Endothelial cell of umbilical vein (primary cell): Measurements from ENCODE around the gene AKT3. TPM values are rescaled to one million over a fixed set of nuclear protein-coding genes. Genes with fewer than 3 reads are reported as not detected.

Experiments used
- BruUV-seq: library from RNA; stranded (reverse); fragments of 400-500 nt; replicated peaks from 2 replicates; lab custom pipeline; 2021; lab: Mats Ljungman, UMichigan
- CTCF ChIA-PET: fragments of 300-600, 350-600 bp; sonication (Branson Sonifier 250); formaldehyde crosslinking; loops from one replicate; lab custom pipeline; 2021; ENCODE audit warnings: antibody characterized with exemption, inconsistent platforms; lab: Charles Lee
- POLR2A ChIA-PET: fragments of 300-600, 350-600 bp; sonication (Branson Sonifier 250); formaldehyde crosslinking; loops from one replicate; lab custom pipeline; 2021; ENCODE audit warnings: antibody characterized with exemption, inconsistent platforms; lab: Charles Lee
- DNase-seq: peaks from one replicate; pipeline ENCODE4 v3.0.0-alpha.2; 2011; ENCODE audit warnings: low read depth, low spot score
- FAIRE-seq: peaks from 2 replicates; lab custom pipeline; 2011; peaks lifted over from hg19 to GRCh38; lab: Jason Lieb, UNC
- H2AFZ ChIP-seq: 2 replicates; pipeline ENCODE4 v1.6.0; 2012; ENCODE audit warnings: low read depth, low read length, control low read depth, inconsistent platforms
- H3K27ac ChIP-seq: 2 replicates; pipeline ENCODE4 v1.5.1; 2011; ENCODE audit warnings: low read depth, mild to moderate bottlenecking, control low read depth, low read length, moderate library complexity; ENCODE audit not compliant: insufficient read depth
- H3K27me3 ChIP-seq, 2 experiments: 2 replicates each; pipeline versions ENCODE4 v1.6.0 to v1.6.1; 2011; ENCODE audit warnings: low read length in 2 of 2, mixed read lengths in 1 of 2; ENCODE audit not compliant: control insufficient read depth in 2 of 2, insufficient read depth in 2 of 2
- H3K36me3 ChIP-seq, 2 experiments: 2 replicates in 1 of 2; 3 replicates in 1 of 2; pipeline ENCODE4 v1.5.1; 2011; ENCODE audit warnings: low read length in 2 of 2, mild to moderate bottlenecking in 1 of 2, moderate library complexity in 1 of 2; ENCODE audit not compliant: control insufficient read depth in 2 of 2, insufficient read depth in 2 of 2; ENCODE audit errors: extremely low read depth in 1 of 2
- H3K4me1 ChIP-seq: 3 replicates; pipeline ENCODE4 v1.5.1; 2011; ENCODE audit warnings: mild to moderate bottlenecking, low read length; ENCODE audit not compliant: control insufficient read depth, insufficient read depth; ENCODE audit errors: extremely low read depth
- H3K4me2 ChIP-seq: 2 replicates; pipeline ENCODE4 v1.6.1; 2011; ENCODE audit warnings: low read length, control low read depth, mixed read lengths; ENCODE audit not compliant: insufficient read depth
- H3K4me3 ChIP-seq, 3 experiments: fragments of 200-600 bp in 1 of 3; sonication (generic), shearing (Covaris generic) in 1 of 3; replicated peaks in 1 of 3; 2 replicates each; pipeline ENCODE4 v1.5.1; 2011 to 2016; ENCODE audit warnings: control low read depth in 3 of 3, low read length in 3 of 3, mild to moderate bottlenecking in 2 of 3, inconsistent platforms in 1 of 3, low read depth in 1 of 3, moderate library complexity in 1 of 3; ENCODE audit not compliant: insufficient read depth in 1 of 3
- H3K79me2 ChIP-seq: 2 replicates; pipeline ENCODE4 v1.6.0; 2012; ENCODE audit warnings: low read length, inconsistent platforms; ENCODE audit not compliant: control insufficient read depth, insufficient read depth
- H3K9ac ChIP-seq: replicated peaks from 2 replicates; pipeline ENCODE3; 2011; ENCODE audit warnings: low read length, control low read depth; ENCODE audit not compliant: insufficient read depth; ENCODE audit errors: extremely low read depth
- H3K9me1 ChIP-seq: replicated peaks from 3 replicates; pipeline ENCODE4 v1.6.0; 2011; ENCODE audit warnings: mild to moderate bottlenecking, low read length; ENCODE audit not compliant: control insufficient read depth, insufficient read depth; ENCODE audit errors: extremely low read depth
- H3K9me3 ChIP-seq: replicated peaks from 2 replicates; pipeline ENCODE4 v1.5.1; 2012; ENCODE audit warnings: low read length, inconsistent platforms; ENCODE audit not compliant: control insufficient read depth, insufficient read depth
- H4K20me1 ChIP-seq: replicated peaks from 2 replicates; pipeline ENCODE3; 2011; ENCODE audit warnings: mild to moderate bottlenecking, low read length; ENCODE audit not compliant: control insufficient read depth, insufficient read depth; ENCODE audit errors: extremely low read depth
- EZH2 ChIP-seq: IDR thresholded peaks from 2 replicates; pipeline ENCODE4 v1.6.1; 2012; ENCODE audit warnings: borderline replicate concordance, low read depth, mild to moderate bottlenecking, moderate library complexity, low read length, inconsistent platforms; ENCODE audit not compliant: severe bottlenecking
- FOS ChIP-seq: IDR thresholded peaks from 2 replicates; pipeline ENCODE4 v1.6.1; 2011; ENCODE audit warnings: mild to moderate bottlenecking, low read length, moderate library complexity, borderline replicate concordance; ENCODE audit not compliant: insufficient read depth
- GATA2 ChIP-seq: IDR thresholded peaks from 2 replicates; pipeline ENCODE4 v1.7.0; 2011; ENCODE audit warnings: low read depth, mild to moderate bottlenecking, moderate library complexity, mixed read lengths, low read length; ENCODE audit not compliant: insufficient read length, insufficient read depth
- JUN ChIP-seq: IDR thresholded peaks from 2 replicates; pipeline ENCODE4 v1.6.1; 2011; ENCODE audit warnings: borderline replicate concordance, low read depth; ENCODE audit not compliant: insufficient read length, insufficient read depth
- MYC ChIP-seq: IDR thresholded peaks from one replicate; pipeline ENCODE4 v1.6.1; 2011; ENCODE audit warnings: mild to moderate bottlenecking, low read depth, low read length
- POLR2A ChIP-seq: IDR thresholded peaks from 2 replicates; pipeline ENCODE4 v1.6.1; 2012; ENCODE audit warnings: low read depth, mild to moderate bottlenecking, control low read depth, low read length
- POLR2AphosphoS5 ChIP-seq: IDR thresholded peaks from 2 replicates; pipeline ENCODE4 v1.6.1; 2012; ENCODE audit warnings: low read depth, mild to moderate bottlenecking, control low read depth, low read length, moderate library complexity; ENCODE audit not compliant: insufficient read depth
- dilution Hi-C: fragments of 300-500 bp; cut with MboI; formaldehyde crosslinking; loops from one replicate; pipeline ENCODE4 v1.15.0; 2019; ENCODE audit warnings: low sequenced_read_pairs; ENCODE audit not compliant: extremely low pct_ligation_motif_present
- intact Hi-C: fragments of 100-400 bp; cut with micrococcal nuclease; formaldehyde crosslinking; loops from one replicate; pipeline ENCODE4 v1.10.0; 2022
- polyA plus RNA-seq, 4 experiments: library from polyadenylated mRNA; depleted of rRNA in 3 of 4; stranded (reverse) in 3 of 4; unstranded in 1 of 4; fragments of >200 nt; gene quantifications; 2 replicates each; pipeline versions ENCODE4 v1.2.1 to v1.2.3, GENCODE V29; 2011 to 2012; ENCODE audit warnings: missing spikeins in 1 of 4
- total RNA-seq: library from RNA; stranded (reverse); gene quantifications from 2 replicates; pipeline ENCODE4 v1.2.3, GENCODE V29; 2021
- TF ChIP-seq, protein P1 (sequence below), 2 donors: IDR thresholded peaks; 1 replicate in 1 of 2; 2 replicates in 1 of 2; pipeline ENCODE4 v1.5.1; 2011; ENCODE audit warnings: low read length in 2 of 2, mild to moderate bottlenecking in 2 of 2, moderate library complexity in 2 of 2, control low read depth in 1 of 2, inconsistent platforms in 1 of 2, low read depth in 1 of 2; ENCODE audit not compliant: insufficient read depth in 1 of 2; ENCODE audit errors: extremely low read depth in 1 of 2
- TF ChIP-seq, protein P2 (sequence below): IDR thresholded peaks from 2 replicates; pipeline ENCODE4 v1.6.1; 2011; ENCODE audit not compliant: insufficient read depth, insufficient read length

AKT3 gene
- total and polyA plus RNA-seq, 2 donors (not counting 3 experiments of a cell fraction or from before 2014, with no cell fraction given), result 20.6 to 97.1 TPM

DNA sequence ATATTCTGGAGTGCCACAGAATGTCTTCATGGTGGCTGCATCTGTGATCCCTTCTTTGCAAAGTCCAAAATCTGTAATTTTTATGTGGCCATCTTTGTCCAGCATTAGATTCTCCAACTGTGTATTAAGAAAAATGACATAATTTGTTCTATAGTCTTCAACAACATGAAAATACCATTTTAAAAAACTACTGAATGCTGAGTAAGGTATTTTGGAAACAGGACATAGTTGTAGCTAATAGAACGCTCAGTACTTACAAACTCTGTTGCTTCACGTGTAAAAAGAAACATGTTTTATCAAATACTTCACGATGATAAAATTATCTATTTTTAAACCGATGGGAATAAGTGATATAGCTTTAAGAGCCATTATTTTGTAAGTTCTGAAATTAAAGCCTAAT is 286.3 kb downstream of the AKT3 start:
- no TSS peak for BruUV-seq
- no peaks in the 10 kb centered on the region for H3K9me1 ChIP-seq
- H4K20me1 ChIP-seq, result no peaks in the 10 kb centered on the region
- FAIRE-seq, result no peak
- no peaks in the 10 kb centered on the region for H3K4me1 ChIP-seq
- H3K9ac ChIP-seq, result no peak overlapping the region
- TF ChIP-seq, protein P1, sequence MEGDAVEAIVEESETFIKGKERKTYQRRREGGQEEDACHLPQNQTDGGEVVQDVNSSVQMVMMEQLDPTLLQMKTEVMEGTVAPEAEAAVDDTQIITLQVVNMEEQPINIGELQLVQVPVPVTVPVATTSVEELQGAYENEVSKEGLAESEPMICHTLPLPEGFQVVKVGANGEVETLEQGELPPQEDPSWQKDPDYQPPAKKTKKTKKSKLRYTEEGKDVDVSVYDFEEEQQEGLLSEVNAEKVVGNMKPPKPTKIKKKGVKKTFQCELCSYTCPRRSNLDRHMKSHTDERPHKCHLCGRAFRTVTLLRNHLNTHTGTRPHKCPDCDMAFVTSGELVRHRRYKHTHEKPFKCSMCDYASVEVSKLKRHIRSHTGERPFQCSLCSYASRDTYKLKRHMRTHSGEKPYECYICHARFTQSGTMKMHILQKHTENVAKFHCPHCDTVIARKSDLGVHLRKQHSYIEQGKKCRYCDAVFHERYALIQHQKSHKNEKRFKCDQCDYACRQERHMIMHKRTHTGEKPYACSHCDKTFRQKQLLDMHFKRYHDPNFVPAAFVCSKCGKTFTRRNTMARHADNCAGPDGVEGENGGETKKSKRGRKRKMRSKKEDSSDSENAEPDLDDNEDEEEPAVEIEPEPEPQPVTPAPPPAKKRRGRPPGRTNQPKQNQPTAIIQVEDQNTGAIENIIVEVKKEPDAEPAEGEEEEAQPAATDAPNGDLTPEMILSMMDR (IDR thresholded peaks at IDR 0.05; ENCODE audit: extremely low read depth in 1 of 2, insufficient read depth in 1 of 2, low read depth in 1 of 2, low read length in 2 of 2), result no peak
- TF ChIP-seq GATA2, result no peak
- no peak for TF ChIP-seq POLR2AphosphoS5
- TF ChIP-seq, protein P2, sequence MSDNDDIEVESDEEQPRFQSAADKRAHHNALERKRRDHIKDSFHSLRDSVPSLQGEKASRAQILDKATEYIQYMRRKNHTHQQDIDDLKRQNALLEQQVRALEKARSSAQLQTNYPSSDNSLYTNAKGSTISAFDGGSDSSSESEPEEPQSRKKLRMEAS, result no peak
- no peak for TF ChIP-seq MYC
- no peak for TF ChIP-seq JUN
- no peak for TF ChIP-seq POLR2A
- no peak for TF ChIP-seq FOS
- TF ChIP-seq EZH2, result no peak
- no peak overlapping the region for H3K27ac ChIP-seq
- peaks cover 6 to 9% of the 10 kb centered on the region in 2 experiments for H3K36me3 ChIP-seq
- DNase-seq, result no peak
- no peaks in the 10 kb centered on the region for H3K27me3 ChIP-seq
- no peak overlapping the region for H2AFZ ChIP-seq
- H3K4me2 ChIP-seq, result no peak overlapping the region
- POLR2A ChIA-PET, result no interaction called here
- H3K9me3 ChIP-seq, result no peaks in the 10 kb centered on the region
- intact Hi-C loops (no loop called here), dilution Hi-C loops (no loop called here)
- no peak overlapping the region for H3K4me3 ChIP-seq
- no peaks in the 10 kb centered on the region for H3K79me2 ChIP-seq
- CTCF ChIA-PET, result no interaction called here
